ENCODE data around the gene TANGO2.

TANGO2 gene

DNA sequence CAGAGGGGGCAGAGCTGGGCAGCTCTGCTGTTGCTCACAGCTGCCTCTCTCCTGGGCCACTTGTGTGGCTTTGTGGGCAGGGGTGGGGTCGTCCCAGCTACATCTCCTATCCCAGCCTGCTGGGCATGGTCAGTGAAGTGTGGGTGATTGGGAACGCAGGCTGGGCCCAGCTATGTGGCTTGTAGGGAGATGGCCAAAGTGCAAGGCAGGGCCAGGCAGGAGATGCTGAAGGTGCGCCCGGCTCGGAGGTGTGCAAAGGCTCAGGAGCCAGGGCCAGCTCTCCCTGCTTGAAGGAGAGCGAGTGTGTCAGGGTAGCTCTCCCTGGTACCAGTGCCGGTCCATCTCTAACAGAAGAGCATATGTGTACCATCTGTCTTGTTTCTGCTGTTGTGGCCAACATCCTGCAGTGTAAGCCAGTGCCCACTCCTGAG lies 86.6 kb downstream of the TANGO2 start:
- no peak for DNase-seq (ENCODE audit: low spot score)

DNA sequence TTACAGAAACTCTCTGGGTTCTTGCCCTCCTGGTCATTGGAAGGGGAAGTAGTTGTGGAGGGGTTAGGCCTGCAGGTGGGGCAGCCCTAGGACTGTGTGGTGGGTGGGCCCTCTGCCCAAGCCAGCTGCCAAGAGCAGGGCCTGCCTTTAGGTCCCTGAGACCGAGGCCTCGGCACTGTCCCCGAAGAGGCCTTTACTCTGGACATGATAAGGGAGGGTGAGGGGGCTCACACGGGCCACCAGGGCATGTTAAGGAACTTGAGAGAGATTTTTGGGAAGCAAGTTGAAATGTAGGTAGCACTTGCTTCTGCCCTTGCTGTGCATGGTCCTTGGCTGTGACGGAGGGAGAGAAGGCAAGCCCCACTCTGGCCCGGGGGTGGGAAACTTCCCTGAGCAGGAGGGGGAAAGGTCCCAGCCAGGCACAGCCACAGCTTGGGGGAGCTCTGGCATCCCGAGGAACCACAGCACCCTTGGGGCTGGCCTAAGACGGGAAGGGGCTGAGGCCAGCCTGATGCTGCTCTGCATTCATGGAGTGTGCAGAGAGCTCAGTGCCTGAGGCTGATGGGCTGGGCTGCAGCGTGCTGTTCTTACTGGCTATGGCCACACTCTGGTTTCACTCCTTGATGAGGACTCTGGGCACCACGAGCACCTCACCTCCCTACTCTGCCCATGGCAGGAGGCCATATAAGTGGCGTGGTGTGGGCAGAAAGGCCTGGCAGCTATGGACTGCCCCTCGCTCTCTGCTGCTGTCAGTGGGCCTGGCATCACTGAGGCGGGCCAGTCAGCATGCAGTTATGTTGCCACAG lies 87.2 kb downstream of the TANGO2 start:
- DNase-seq (ENCODE audit: low spot score), result no peak

DNA sequence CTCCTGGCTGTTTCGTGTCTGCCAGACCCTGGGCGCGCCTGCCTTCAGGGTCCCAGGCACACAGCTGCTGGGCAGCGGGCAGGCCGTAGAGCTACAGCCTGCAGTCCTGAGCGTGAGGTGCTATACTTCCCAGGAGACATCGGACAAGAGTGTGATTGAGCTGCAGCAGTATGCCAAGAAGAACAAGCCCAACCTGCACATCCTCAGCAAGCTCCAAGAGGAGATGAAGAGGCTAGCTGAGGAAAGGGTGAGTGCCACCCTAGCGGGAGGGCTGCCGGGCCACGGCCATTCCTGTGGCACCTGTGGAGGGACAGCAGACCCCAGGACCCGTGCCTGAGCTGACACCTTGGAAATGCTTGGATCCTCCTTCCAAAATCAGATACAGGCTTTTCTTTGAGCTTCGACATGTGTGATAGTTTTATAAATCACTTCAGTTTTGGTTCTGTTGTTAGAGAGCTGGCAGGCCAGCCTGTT lies 87.9 kb downstream of the TANGO2 start:
- DNase-seq (ENCODE audit: low spot score), result no peak

DNA sequence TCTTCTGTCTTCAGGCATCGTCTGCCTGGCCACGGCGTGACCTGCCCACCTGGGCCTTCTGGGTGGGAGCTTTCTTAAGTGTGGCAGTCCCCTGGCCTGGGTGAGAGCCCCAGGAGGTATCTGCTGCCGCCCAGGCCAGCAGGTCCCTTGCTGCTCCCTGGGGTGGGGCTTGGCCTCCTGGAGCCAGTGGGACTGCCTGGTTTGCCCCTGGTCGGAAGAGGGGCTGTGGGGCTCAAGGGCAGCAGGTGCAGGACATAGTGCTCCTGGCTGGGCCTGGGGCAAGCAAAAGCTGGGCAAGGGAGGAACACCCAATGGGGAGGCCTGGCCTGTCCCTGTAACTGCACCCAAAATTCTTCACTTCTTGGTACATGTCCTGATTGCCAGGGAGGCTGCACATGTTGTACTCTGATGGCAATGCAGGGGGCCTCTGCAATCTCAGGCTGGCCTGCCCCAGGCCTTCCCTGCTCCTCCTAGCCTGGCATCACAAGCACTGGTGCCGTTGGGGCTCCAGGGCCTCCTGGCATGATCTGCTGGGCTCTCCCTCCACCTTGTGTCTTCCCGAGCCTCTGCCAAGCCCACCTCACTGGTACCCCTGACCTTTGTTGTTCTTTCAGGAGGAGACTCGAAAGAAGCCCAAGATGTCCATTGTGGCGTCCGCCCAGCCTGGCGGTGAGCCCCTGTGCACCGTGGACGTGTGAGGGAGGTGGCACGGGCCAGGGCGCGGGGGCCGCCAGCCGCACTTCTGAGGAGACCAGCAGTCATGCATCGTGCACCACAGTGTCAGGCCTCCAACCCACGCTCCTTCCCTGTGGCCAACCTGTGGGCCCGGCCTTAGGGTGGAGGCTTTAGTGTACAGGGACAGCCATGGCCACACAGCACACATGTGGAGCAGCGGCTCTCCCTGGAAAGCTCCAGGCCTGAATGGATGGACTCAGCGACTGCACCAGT lies 88.8 kb downstream of the TANGO2 start:
- no peak for DNase-seq (ENCODE audit: low spot score)

DNA sequence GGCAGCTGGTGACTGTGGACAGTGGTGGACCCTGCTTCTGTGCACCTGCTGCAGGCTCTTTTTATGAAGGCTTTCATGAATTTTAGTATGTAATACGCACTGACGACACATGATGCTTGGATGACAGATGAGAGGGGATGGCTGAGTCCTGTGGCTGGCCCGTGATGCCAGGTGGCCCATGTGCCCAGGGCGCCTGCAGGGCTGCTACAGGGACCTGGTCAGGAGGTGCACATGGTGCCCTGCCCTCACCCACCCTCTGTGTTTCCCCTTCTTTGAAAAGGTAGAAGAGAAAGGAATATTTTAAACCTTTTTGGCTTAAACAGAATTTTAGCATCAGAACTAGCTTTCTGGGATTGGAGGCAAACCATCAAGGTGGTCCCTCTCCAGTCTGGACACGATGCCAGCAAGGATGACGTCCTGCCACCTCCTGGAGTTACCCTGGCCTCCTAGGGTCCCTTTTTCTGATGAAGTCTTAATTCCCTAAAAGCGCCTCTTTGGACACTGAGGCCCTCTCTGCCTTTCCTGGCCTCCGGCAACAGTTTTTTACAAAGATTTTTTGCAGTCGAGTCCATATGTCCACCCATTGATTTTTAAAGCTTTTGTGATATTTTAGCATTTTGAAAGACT lies 89.6 kb downstream of the TANGO2 start:
- no peak for DNase-seq (ENCODE audit: low spot score)

DNA sequence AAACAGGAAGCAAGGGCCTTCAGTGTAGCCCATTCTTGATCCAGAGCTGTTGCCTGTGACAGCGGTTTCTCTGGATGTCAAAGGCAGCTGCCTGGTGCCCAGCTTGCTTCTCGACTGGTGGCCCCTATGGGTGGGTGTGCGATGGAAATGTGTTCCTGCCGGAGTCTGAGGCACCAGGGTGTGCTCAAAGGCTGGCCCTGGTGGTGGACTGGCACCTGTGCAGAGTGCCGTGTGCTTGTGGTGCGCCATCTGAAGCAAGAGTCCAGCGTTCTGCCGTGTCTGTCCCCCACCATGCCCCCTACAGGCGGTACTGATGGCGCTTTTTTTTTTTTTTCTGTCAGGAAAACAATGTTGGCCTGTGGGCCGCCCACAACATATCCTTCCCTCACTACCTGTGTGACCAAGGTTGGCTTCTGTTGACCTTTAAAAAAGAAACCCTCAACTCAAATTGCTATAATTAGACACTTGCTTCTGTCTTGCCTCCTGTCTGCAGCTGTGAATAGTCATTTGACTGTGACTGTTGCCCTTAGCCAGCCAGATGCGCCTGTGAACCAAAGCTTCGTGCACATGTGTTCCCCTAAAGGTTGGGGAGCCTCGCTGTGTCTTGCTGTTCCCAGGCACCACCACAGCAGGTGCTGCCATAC lies 90.3 kb downstream of the TANGO2 start:
- DNase-seq (ENCODE audit: low spot score), result no peak

DNA sequence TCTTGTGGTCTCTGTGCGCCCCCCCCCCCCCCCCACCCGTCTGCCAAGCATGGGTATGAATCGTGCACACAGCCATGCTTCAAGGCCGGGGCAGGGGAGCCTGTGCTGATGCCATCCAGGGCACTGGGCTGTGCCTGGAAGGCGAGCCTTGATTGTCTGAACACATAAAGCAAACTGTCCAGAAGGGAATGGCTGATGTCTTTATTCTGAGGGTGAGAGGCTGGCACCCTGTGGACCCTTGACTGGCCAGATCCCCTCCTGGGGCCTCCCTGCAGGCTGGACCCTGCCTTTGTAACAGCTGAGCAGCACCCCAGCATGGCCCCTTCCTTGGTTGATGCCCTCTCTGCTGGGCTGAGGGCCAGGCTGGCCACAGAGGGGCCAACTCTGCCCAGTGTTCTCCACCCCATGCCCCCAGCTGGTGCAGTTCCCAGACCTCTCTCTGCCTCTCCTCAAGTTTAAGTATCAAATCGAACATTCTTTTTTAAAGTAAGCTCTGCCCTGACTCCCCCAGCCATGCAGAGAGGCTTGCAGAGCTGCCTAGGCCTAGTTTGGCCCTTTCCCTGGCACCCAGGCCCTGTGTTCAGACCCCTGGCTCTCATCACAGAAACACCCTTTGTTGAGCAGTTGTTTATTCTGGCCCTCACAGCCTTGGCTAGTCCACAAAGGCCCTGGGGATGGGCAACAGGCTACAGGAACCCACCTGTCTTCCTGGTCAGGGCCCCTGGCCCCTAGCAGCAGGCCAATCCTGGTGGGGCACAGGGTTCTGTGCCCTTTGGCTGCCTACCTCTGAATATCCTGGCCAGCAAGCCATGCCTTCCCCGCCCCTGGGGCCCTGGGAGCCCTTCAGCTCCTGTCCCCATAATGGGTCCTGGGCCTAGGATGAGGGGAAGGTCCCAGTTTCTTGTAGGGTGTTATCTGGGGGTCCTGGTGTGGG lies 91.0 kb downstream of the TANGO2 start:
- DNase-seq (ENCODE audit: low spot score), result no peak

DNA sequence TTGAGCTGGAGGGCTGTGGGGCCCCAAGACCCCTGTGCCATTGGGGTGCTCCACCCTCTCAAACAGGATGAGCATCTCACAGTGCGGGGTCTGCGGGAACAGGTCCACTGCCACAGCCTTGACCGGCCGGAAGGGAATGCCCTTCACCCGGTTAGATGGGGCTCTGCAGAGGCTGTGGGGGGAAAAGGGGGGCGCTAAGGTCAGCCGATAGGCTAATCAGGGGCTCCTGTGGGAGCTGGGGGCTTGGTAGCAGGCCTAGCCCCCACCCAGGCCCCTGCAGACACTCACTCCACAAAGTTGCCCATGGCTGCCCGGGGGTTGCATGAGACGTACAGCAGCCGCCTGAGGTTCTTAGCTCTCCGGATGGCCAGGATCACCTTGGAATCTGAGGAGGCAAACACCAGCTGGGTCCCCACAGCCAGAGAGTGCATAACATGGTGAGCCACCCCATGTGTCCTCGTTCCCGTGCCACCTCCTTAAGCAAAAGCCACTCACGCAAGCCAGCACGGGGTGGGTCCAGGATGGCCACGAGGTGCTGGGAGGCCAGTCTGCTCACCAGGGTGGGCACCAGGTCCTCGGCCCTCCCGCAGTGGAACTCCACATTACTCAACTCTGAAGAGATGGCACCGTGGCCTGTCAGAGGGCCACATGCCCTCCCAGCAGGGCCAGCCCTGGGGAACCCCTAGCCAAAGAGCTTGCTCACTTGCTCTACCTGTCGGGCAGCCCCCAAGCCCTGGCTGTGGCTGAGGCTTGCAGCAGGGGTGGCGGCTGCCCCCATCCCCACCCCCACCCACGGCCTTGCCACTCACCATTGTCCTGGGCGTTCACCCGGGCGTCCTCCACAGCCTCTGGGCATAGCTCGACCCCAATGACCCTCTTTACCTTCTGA lies 92.0 kb downstream of the TANGO2 start:
- no peak for DNase-seq (ENCODE audit: low spot score)

DNA sequence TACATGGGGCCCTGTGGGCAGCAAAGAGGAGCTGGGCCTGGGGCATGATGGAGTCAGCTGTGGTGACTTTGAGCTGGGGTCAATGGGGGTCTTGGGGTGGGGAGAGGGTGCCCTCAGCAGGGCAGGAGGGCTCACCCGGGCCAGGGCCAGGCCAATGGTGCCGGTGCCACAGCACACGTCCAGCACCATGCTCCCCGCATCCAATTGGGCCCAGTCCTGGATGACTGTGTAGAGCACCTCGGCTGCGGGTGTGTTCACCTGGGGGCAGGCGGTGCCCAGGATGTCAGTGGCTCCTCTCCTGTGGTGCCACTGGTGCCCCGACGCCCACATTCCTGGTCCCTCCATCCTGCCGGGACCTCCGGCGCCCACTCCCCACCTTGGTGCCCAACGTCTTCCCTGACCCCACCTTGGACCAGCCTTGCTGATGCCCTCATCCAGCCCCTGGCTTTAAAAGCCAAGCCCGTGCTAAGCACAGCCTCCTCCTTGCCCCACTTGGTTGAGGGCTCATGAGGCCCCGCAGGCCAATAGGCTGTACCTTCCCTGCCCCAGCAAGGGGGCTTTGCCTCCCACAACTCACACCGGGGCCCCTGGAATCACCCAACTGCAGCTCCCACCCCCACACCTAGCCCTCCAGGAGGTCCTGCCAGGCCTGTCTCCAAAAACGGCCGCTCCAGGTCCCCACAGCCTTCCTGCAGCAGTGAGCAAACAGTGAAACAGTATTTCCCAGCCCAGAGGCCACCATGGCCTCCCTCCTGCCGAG lies 92.8 kb downstream of the TANGO2 start:
- no peak for DNase-seq (ENCODE audit: low spot score)

DNA sequence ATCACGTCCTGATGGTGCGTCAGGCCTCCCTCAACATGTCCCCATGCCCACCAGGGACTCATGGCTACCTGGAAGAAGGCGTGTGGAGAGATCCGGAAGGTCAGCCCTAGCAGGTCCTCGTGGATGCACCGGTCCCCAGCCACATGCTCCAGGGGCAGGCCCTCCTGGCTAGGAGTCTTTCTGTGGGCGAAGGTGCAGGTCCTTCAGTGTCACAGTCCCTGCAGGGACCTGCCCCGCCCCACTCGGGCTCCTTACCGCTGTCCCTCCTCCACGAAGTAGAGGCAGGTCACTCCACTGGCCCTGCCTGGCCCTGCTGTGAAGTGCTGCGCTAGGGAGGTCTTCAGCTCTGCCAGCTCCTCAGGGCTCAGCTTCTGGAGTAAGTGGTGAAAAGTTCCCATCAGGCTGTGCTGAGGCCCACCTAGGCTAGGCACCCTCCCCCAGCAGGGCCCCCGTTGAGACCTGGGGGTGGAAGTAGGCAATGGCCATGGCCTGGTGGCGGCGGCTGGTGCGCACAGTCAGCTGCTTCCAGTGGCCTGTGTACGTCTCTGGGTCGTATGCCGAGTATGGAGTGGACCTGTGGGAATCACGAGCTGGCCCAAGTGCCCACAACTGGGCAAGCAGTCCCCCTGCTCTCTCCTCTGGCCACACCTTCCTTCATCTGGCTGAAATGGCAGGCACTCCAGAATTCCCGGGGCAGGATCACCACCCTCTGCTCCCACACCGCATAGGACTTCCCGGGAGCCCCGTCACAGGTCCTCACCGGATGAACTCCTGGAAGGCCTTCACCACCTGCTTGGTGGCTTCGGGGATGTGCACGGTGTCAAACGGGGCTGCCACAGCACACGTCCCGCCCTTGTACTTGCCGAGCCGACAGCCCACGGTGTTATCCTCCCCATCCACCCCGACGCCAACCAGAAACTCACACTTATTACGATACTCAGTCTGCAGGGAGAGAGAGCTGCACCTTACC lies 93.9 kb downstream of the TANGO2 start:
- no peak for DNase-seq (ENCODE audit: low spot score)

DNA sequence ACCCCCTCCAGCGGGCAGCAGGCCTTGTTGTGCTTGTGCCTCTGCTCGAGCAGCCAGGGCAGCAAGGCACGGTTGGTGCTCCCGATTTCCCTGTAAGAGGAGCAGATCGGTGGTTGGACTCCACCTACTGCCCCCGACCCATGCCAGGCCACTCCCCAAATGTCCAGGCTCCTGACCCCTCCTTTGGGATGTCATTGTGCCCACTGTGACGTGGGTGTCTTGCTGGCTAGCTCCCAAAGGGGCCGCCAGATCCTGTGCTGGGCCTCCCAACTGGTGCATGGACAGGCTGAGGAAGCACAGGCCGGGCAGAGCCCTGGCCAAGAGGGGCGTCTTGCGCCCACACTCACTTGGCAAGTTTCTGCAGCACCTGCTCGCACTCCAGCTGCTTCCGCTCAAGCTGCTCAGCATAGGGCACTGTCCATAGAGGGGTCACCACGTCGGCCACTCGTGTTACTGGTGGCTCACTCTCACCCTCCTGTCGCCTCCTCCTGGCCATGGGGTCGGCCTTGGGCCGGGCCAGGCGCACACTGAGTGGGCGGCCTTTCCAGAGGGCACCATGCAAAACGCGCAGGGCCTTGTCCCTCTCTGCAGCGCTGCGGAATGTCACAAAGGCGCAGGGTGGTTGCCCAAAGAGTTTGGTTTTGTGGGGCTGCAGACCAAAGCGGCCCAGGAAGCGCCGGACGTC lies 94.9 kb downstream of the TANGO2 start, which contains the start of gene RANBP1:
RANBP1 (plus strand) TSS at position 414 of the 685 bp plus-strand sequence; CDS start at position 495, 81 bp downstream.
- no peak for DNase-seq (ENCODE audit: low spot score)

DNA sequence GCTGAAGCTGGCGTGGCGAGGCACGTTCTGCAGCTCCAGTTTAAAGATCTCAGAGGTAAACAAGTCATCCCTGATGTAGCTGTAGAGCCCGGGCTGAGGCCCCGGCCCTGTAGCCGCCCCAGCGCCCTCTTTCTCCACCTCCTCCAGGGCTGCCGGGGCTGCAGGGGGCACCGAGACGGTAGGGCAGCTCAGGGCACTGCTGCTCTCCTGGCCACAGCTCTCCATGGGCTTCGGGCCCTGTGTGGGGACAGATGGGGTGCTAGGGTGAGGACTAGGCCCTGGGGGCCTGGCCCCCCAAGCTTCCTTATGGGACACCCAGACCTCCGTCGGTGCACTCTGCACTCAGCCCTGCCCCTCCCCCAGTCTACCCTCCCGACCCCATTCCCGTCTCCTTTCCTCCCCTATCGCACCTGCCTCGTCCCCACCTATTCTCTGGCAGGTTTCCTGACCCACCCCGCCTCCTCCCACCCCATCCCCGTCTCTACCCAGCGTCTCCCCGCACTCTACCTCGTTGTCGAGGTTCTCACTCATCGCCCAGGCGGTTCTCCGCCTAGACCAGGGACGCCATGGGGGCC lies 95.6 kb downstream of the TANGO2 start:
- no peak for DNase-seq (ENCODE audit: low spot score)
